ENCODE data around the gene CDKAL1. TPM values are rescaled to one million over a fixed set of nuclear protein-coding genes. Genes with fewer than 3 reads are reported as not detected.

The CDKAL1 gene
- total and polyA plus RNA-seq, 2 donors (not counting 3 experiments of a cell fraction or from before 2014, with no cell fraction given), result 6.1 to 20.5 TPM

DNA sequence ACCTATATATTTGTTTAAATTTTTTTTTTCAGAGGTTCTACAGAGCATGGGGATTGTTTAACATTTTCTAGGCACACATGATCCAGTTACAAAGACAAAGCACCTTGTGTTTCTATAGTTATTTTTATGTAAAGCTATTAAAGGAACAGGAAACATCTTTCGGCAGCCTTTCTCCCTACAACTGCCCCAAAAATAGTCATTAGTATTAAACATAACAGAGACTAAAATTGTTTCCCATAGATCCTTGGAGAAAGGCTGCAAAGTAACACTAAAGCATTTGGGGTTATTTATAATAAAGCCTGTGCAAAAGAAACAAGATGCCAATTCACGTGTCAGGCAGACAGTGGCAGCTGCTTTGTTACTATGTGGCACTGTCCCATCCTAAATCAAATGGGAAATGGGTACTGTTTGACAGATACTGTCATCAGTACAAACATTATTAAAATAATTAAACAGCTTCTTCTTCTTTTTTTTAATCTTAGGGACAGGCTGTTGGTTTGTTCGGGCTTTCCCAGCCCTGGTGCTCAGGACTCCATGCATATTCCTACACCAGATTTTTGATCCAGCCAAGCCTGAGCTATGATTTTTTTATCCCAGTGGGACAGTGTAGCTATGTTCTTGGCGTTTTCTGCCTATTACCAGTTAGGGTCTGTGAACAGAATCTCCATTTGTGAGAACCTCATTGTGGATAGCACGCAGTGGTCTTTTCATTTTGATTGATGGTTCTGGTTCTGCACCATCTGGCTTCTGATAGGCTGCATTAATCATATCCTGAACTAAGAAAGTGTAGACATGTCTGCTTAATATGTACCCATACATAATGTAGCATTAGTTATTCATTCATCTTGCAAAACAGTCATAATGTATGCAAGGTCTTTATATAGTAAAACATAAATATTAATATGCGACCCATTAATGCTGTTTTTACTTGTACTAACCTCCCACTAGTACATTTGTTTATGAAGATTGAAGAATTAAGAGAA lies 598.9 kb downstream of the CDKAL1 start:
- intact Hi-C loops (cut with micrococcal nuclease) (no loop called here), dilution Hi-C loops (cut with MboI; ENCODE audit: extremely low pct_ligation_motif_present, low sequenced_read_pairs) (no loop called here)
- POLR2A ChIA-PET, result no interaction called here
- no peaks in the 10 kb centered on the region for H4K20me1 ChIP-seq (replicated peaks; ENCODE audit: control insufficient read depth, extremely low read depth, insufficient read depth, low read length)
- no peak overlapping the region for H3K4me3 ChIP-seq (replicated peaks in 1 of 3; ENCODE audit: insufficient read depth in 1 of 3, low read depth in 1 of 3, low read length in 3 of 3)
- no peak overlapping the region for H3K4me2 ChIP-seq (ENCODE audit: insufficient read depth, low read length)
- H3K4me1 ChIP-seq (ENCODE audit: control insufficient read depth, extremely low read depth, insufficient read depth, low read length), result peaks cover 9% of the 10 kb centered on the region
- no TSS peak for BruUV-seq (replicated peaks)
- H3K9me1 ChIP-seq (replicated peaks; ENCODE audit: control insufficient read depth, extremely low read depth, insufficient read depth, low read length), result no peaks in the 10 kb centered on the region
- H3K27me3 ChIP-seq (ENCODE audit: control insufficient read depth in 2 of 2, insufficient read depth in 2 of 2, low read length in 2 of 2), result no peaks in the 10 kb centered on the region
- H2AFZ ChIP-seq (ENCODE audit: low read depth, low read length), result no peak overlapping the region
- H3K79me2 ChIP-seq (ENCODE audit: control insufficient read depth, insufficient read depth, low read length), result no peaks in the 10 kb centered on the region
- no peak overlapping the region for H3K9ac ChIP-seq (replicated peaks; ENCODE audit: extremely low read depth, insufficient read depth, low read length)
- CTCF ChIA-PET, result interaction anchor here (0.6 to 1.0 kb wide), 3 partner anchors 12 to 72 kb away, joined by 3 to 5 read pairs (median 3); no protein-coding TSS in a partner anchor
- no peak for FAIRE-seq
- no peaks in the 10 kb centered on the region for H3K9me3 ChIP-seq (replicated peaks; ENCODE audit: control insufficient read depth, insufficient read depth, low read length)
- H3K27ac ChIP-seq (ENCODE audit: insufficient read depth, low read depth, low read length), result no peak overlapping the region
- H3K36me3 ChIP-seq (ENCODE audit: control insufficient read depth in 2 of 2, extremely low read depth in 1 of 2, insufficient read depth in 2 of 2, low read length in 2 of 2), result no peaks in the 10 kb centered on the region
- DNase-seq (ENCODE audit: low read depth, low spot score), result peak; percentile 62
- TF ChIP-seq, protein P1, sequence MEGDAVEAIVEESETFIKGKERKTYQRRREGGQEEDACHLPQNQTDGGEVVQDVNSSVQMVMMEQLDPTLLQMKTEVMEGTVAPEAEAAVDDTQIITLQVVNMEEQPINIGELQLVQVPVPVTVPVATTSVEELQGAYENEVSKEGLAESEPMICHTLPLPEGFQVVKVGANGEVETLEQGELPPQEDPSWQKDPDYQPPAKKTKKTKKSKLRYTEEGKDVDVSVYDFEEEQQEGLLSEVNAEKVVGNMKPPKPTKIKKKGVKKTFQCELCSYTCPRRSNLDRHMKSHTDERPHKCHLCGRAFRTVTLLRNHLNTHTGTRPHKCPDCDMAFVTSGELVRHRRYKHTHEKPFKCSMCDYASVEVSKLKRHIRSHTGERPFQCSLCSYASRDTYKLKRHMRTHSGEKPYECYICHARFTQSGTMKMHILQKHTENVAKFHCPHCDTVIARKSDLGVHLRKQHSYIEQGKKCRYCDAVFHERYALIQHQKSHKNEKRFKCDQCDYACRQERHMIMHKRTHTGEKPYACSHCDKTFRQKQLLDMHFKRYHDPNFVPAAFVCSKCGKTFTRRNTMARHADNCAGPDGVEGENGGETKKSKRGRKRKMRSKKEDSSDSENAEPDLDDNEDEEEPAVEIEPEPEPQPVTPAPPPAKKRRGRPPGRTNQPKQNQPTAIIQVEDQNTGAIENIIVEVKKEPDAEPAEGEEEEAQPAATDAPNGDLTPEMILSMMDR (IDR thresholded peaks at IDR 0.05; ENCODE audit: extremely low read depth in 1 of 2, insufficient read depth in 1 of 2, low read depth in 1 of 2, low read length in 2 of 2), result no peak
- TF ChIP-seq GATA2 (IDR thresholded peaks at IDR 0.05; ENCODE audit: insufficient read depth, insufficient read length, low read depth, low read length) (no peak), EZH2 (IDR thresholded peaks at IDR 0.05; ENCODE audit: borderline replicate concordance, low read depth, low read length, severe bottlenecking) (no peak), FOS (IDR thresholded peaks at IDR 0.05; ENCODE audit: borderline replicate concordance, insufficient read depth, low read length) (no peak), POLR2A (IDR thresholded peaks at IDR 0.05; ENCODE audit: low read depth, low read length) (no peak), JUN (IDR thresholded peaks at IDR 0.05; ENCODE audit: borderline replicate concordance, insufficient read depth, insufficient read length, low read depth) (no peak), POLR2AphosphoS5 (IDR thresholded peaks at IDR 0.05; ENCODE audit: insufficient read depth, low read depth, low read length) (no peak), MYC (IDR thresholded peaks at IDR 0.05; ENCODE audit: low read depth, low read length) (no peak)
- TF ChIP-seq, protein P2, sequence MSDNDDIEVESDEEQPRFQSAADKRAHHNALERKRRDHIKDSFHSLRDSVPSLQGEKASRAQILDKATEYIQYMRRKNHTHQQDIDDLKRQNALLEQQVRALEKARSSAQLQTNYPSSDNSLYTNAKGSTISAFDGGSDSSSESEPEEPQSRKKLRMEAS (IDR thresholded peaks at IDR 0.05; ENCODE audit: insufficient read depth, insufficient read length), result no peak
